ENCODE results near the gene KRTAP5-2.

DNA sequence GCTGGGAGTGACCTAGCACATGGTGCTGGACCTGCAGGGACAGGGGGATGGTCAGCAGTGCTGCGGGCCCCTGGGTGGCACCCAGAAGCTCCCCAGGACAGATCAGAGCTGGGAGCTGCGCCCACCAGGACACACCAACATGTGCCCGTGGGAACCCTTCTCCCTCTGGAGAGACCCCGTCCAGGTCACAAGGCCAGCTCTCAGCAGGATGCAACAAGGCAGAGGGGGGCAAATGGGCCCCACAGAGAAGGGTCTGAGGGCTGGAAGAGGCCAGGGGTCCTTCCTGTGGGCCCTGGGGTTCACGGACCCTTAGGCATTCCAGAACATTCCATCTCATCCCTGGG is 32.2 kb downstream of the KRTAP5-2 start:
- TF ChIP-seq SUZ12 (IDR thresholded peaks at IDR 0.05; ENCODE audit: extremely low read depth, insufficient read depth, insufficient read length) (no peak), YY1 (IDR thresholded peaks at IDR 0.05; ENCODE audit: insufficient read depth, insufficient read length) (no peak)

Measured in NT2/D1 (cell line).